Endothelial cell of umbilical vein (primary cell): ENCODE data around the gene RWDD1.

Source experiments
- POLR2A ChIP-seq: IDR thresholded peaks from 2 replicates; pipeline ENCODE4 v1.6.1; 2012; ENCODE audit warnings: low read depth, mild to moderate bottlenecking, control low read depth, low read length
- TF ChIP-seq, protein P1 (sequence below), 2 donors: IDR thresholded peaks; 1 replicate in 1 of 2; 2 replicates in 1 of 2; pipeline ENCODE4 v1.5.1; 2011; ENCODE audit warnings: low read length in 2 of 2, mild to moderate bottlenecking in 2 of 2, moderate library complexity in 2 of 2, control low read depth in 1 of 2, inconsistent platforms in 1 of 2, low read depth in 1 of 2; ENCODE audit not compliant: insufficient read depth in 1 of 2; ENCODE audit errors: extremely low read depth in 1 of 2

- TF ChIP-seq, protein P1, sequence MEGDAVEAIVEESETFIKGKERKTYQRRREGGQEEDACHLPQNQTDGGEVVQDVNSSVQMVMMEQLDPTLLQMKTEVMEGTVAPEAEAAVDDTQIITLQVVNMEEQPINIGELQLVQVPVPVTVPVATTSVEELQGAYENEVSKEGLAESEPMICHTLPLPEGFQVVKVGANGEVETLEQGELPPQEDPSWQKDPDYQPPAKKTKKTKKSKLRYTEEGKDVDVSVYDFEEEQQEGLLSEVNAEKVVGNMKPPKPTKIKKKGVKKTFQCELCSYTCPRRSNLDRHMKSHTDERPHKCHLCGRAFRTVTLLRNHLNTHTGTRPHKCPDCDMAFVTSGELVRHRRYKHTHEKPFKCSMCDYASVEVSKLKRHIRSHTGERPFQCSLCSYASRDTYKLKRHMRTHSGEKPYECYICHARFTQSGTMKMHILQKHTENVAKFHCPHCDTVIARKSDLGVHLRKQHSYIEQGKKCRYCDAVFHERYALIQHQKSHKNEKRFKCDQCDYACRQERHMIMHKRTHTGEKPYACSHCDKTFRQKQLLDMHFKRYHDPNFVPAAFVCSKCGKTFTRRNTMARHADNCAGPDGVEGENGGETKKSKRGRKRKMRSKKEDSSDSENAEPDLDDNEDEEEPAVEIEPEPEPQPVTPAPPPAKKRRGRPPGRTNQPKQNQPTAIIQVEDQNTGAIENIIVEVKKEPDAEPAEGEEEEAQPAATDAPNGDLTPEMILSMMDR (IDR thresholded peaks at IDR 0.05; ENCODE audit: extremely low read depth in 1 of 2, insufficient read depth in 1 of 2, low read depth in 1 of 2, low read length in 2 of 2): no peak
- TF ChIP-seq POLR2A: no peak
These were observed 13.4 kb upstream of the RWDD1 start for GRCh38 chr6:116557893-116558292.
